ENCODE data around the gene CDH15. TPM values are rescaled to one million over a fixed set of nuclear protein-coding genes. Genes with fewer than 3 reads are reported as not detected.
A peak's percentile ranks its signal among the peaks of the same experiment; 100 is the strongest.
"Not testable (repeated sequence)": the region's sequence is repeated elsewhere in the genome, so short reads cannot be mapped to it uniquely, and the experiment has no call there.

The CDH15 gene
- total and polyA plus RNA-seq, 2 experiments from 2014 or later = 0.06 TPM; not detected in 1

DNA sequence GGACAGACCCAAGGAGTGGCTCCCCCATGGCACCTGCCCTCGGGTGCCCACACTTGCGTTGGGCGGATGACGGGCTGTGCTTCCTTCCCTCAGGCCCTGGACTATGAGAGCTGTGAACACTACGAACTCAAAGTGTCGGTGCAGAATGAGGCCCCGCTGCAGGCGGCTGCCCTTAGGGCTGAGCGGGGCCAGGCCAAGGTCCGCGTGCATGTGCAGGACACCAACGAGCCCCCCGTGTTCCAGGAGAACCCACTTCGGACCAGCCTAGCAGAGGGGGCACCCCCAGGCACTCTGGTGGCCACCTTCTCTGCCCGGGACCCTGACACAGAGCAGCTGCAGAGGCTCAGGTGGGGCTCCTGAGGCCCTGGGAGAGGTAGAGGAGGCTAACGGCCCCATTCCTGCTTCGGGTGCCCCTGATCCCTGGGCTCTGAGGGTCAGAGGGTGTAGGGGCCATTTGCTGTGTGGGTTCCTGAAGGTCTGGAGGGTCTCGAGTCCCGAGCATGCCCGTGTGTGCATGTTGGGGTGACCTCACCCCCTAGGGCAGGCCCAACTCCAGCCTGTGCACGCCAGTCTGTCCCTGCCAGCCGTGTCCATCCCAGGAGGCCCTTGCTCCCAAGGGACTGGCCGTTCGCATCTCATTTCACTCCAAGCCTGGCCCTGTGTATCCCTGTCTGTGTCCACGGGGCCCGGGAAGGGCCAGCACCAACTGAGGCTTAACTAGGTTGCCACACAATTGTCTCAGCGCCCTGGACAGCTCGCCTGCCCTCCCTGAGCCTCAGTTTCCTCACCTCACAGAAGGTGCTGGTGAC lies 18.8 kb downstream of the CDH15 start:
- Histone ChIP-seq H3K27ac (no peak overlapping the region), H3K36me3 (ENCODE audit: low read depth) (no peaks in the 10 kb centered on the region), H3K9me2 (ENCODE audit: insufficient read depth) (no peaks in the 10 kb centered on the region), H3K4me2 (ENCODE audit: unreplicated experiment) (no peak overlapping the region), H4K20me1 (ENCODE audit: insufficient read depth) (no peaks in the 10 kb centered on the region), H3K79me2 (ENCODE audit: insufficient read depth) (no peaks in the 10 kb centered on the region), H2AFZ (no peak overlapping the region), H3K27me3 (replicated peaks; ENCODE audit: insufficient read depth) (no peaks in the 10 kb centered on the region), H3K4me3 (no peak overlapping the region), H3K4me1 (ENCODE audit: insufficient read depth) (no peaks in the 10 kb centered on the region), H3K9ac (no peak overlapping the region), H3F3A (ENCODE audit: insufficient read depth) (peaks cover 13% of the 10 kb centered on the region; the same call in 1 of the 2 replicates), H3K9me3 (ENCODE audit: low read depth) (no peaks in the 10 kb centered on the region)
- DNase-seq = no peak
- TF ChIP-seq EZH2phosphoT487 (IDR thresholded peaks at IDR 0.05; ENCODE audit: insufficient read depth, low read depth) (no peak), EZH2 (IDR thresholded peaks at IDR 0.05; ENCODE audit: insufficient read depth, poor library complexity, severe bottlenecking) (no peak)
- 59 to 69% methylated on average over 26 to 28 of the region's 28 CpGs for WGBS, 2 experiments (ENCODE audit: low coverage in 1 of 2, low lambda C conversion rate in 2 of 2, missing lambda C conversion rate in 2 of 2)
- in situ Hi-C loops (cut with MboI) = no loop called here

DNA sequence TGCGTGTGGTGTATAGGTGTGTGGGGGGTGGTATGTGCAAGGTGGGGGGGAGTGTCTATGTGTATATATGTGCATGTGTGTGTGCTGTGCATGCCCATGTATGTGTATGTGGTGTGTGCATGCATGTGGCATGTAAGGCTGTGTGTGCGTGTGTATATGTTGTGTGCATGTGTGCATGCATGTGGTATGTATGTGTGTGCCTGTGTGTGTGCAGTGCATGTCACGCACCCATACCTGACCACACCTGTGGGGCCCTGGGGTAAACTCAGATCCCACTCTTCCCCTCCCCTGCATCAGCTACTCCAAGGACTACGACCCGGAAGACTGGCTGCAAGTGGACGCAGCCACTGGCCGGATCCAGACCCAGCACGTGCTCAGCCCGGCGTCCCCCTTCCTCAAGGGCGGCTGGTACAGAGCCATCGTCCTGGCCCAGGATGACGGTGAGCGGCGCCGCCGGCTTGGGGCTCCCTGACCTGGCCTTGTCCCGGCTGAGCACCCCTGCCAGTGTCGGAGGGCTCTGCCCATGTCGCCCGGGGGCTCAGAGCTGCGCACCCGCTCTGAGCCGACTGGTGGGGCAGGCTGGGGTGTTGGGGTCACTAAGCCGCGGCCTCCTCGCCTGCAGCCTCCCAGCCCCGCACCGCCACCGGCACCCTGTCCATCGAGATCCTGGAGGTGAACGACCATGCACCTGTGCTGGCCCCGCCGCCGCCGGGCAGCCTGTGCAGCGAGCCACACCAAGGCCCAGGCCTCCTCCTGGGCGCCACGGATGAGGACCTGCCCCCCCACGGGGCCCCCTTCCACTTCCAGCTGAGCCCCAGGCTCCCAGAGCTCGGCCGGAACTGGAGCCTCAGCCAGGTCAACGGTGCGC lies 19.7 kb downstream of the CDH15 start:
- WGBS, 2 experiments (ENCODE audit: low coverage in 1 of 2, low lambda C conversion rate in 2 of 2, missing lambda C conversion rate in 2 of 2) = 70 to 83% methylated on average over 21 to 44 of the region's 44 CpGs
- in situ Hi-C loops (cut with MboI) = no loop called here
- Histone ChIP-seq H3K9ac (no peak overlapping the region), H2AFZ (no peak overlapping the region), H3K9me2 (ENCODE audit: insufficient read depth) (no peaks in the 10 kb centered on the region), H3K9me3 (ENCODE audit: low read depth) (no peaks in the 10 kb centered on the region), H3K4me2 (ENCODE audit: unreplicated experiment) (no peak overlapping the region), H3K27ac (no peak overlapping the region), H3K4me3 (no peak overlapping the region), H4K20me1 (ENCODE audit: insufficient read depth) (no peaks in the 10 kb centered on the region), H3K4me1 (ENCODE audit: insufficient read depth) (no peaks in the 10 kb centered on the region), H3K36me3 (ENCODE audit: low read depth) (no peaks in the 10 kb centered on the region), H3K27me3 (replicated peaks; ENCODE audit: insufficient read depth) (no peaks in the 10 kb centered on the region), H3F3A (ENCODE audit: insufficient read depth) (peaks cover 7% of the 10 kb centered on the region; the same call in 1 of the 2 replicates), H3K79me2 (ENCODE audit: insufficient read depth) (no peaks in the 10 kb centered on the region)
- TF ChIP-seq EZH2phosphoT487 (IDR thresholded peaks at IDR 0.05; ENCODE audit: insufficient read depth, low read depth) (no peak), EZH2 (IDR thresholded peaks at IDR 0.05; ENCODE audit: insufficient read depth, poor library complexity, severe bottlenecking) (no peak)
- no peak for DNase-seq

DNA sequence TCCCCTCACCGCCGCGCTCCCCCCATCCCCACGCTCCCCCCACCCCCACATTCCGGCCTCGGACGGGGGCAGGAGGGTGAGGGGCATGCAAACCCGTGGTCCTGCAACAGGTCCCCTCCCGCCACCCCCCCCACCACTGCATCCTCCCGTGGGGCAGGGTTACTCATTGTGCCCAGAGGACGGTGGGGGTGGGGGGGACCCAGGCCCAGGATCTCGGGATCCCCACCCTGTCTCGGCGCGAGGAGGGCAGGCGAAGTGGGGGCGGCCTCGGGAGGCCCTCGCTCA lies 20.3 kb downstream of the CDH15 start:
- in situ Hi-C loops (cut with MboI) = no loop called here
- H3K36me3 ChIP-seq (ENCODE audit: low read depth) = no peaks in the 10 kb centered on the region
- H2AFZ ChIP-seq = peak overlapping the region; percentile 55; the same call in 1 of the 2 replicates
- H3K9ac ChIP-seq = peak overlapping the region; percentile 66
- no peaks in the 10 kb centered on the region for H3K9me3 ChIP-seq (ENCODE audit: low read depth)
- DNase-seq = no peak
- TF ChIP-seq EZH2 (IDR thresholded peaks at IDR 0.05; ENCODE audit: insufficient read depth, poor library complexity, severe bottlenecking) (no peak), EZH2phosphoT487 (IDR thresholded peaks at IDR 0.05; ENCODE audit: insufficient read depth, low read depth) (no peak)
- no peaks in the 10 kb centered on the region for H3K4me1 ChIP-seq (ENCODE audit: insufficient read depth)
- no peak overlapping the region for H3K27ac ChIP-seq
- peaks cover 1% of the 10 kb centered on the region; the same call in 1 of the 2 replicates for H3F3A ChIP-seq (ENCODE audit: insufficient read depth)
- no peaks in the 10 kb centered on the region for H3K27me3 ChIP-seq (replicated peaks; ENCODE audit: insufficient read depth)
- WGBS, 2 experiments (ENCODE audit: low coverage in 1 of 2, low lambda C conversion rate in 2 of 2, missing lambda C conversion rate in 2 of 2) = 6 to 8% methylated on average over 6 to 19 of the region's 19 CpGs
- H3K4me2 ChIP-seq (ENCODE audit: unreplicated experiment) = peak overlapping the region; percentile 46
- no peaks in the 10 kb centered on the region for H3K9me2 ChIP-seq (ENCODE audit: insufficient read depth)
- no peaks in the 10 kb centered on the region for H3K79me2 ChIP-seq (ENCODE audit: insufficient read depth)
- peak overlapping the region; percentile 61 for H3K4me3 ChIP-seq
- H4K20me1 ChIP-seq (ENCODE audit: insufficient read depth) = no peaks in the 10 kb centered on the region

DNA sequence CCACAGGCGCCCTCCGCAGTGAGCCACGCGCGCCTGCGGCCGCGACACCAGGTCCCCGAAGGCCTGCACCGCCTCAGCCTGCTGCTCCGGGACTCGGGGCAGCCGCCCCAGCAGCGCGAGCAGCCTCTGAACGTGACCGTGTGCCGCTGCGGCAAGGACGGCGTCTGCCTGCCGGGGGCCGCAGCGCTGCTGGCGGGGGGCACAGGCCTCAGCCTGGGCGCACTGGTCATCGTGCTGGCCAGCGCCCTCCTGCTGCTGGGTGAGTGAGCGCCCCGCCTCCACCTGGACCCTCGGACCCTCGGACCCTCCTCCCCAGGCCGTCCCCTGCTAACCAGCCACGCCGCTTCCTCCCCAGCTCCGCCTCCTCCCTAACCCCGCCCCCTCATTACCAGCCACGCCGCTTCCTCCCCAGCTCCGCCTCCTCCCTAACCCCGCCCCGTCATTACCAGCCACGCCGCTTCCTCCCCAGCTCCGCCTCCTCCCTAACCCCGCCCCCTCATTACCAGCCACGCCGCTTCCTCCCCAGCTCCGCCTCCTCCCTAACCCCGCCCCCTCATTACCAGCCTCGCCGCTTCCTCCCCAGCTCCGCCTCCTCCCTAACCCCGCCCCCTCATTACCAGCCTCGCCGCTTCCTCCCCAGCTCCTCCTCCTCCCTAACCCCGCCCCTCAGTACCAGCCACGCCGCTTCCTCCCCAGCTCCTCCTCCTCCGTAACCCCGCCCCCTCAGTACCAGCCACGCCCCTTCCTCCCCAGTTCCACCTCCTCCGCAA lies 20.8 kb downstream of the CDH15 start:
- Histone ChIP-seq H2AFZ (peak overlapping the region; percentile 55), H3K9ac (peak overlapping the region; percentile 66), H3K4me2 (ENCODE audit: unreplicated experiment) (peak overlapping the region; percentile 46), H3K4me3 (peak overlapping the region; percentile 61)
- peak; percentile 81 for DNase-seq
- H3K9me3 ChIP-seq (ENCODE audit: low read depth); H3K27ac ChIP-seq; H3K4me1 ChIP-seq (ENCODE audit: insufficient read depth); in situ Hi-C loops (cut with MboI); H3K27me3 ChIP-seq (replicated peaks; ENCODE audit: insufficient read depth); H3K36me3 ChIP-seq (ENCODE audit: low read depth); H3F3A ChIP-seq (ENCODE audit: insufficient read depth); H4K20me1 ChIP-seq (ENCODE audit: insufficient read depth); H3K79me2 ChIP-seq (ENCODE audit: insufficient read depth); H3K9me2 ChIP-seq (ENCODE audit: insufficient read depth): not testable (repeated sequence)
- 0 to 3% methylated on average over 8 to 63 of the region's 63 CpGs for WGBS, 2 experiments (ENCODE audit: low coverage in 1 of 2, low lambda C conversion rate in 2 of 2, missing lambda C conversion rate in 2 of 2)
